MM.1S (cell line): ENCODE results near the gene DEDD2.

ENCODE experiments used
- DNase-seq: peaks from one replicate; pipeline ENCODE4 v3.0.0-alpha.2; 2015
- H2AFZ ChIP-seq: fragments of 300-600 bp; sonication (generic); 2 replicates; pipeline ENCODE4 v1.6.0; 2016; ENCODE audit warnings: antibody characterized with exemption, low read length
- H3F3A ChIP-seq: fragments of 300-600 bp; sonication (generic); 2 replicates; pipeline ENCODE4 v1.6.1; 2016; ENCODE audit warnings: mild to moderate bottlenecking, antibody characterized with exemption, low read length, moderate library complexity, mixed read lengths; ENCODE audit not compliant: insufficient read depth
- H3K27ac ChIP-seq: fragments of 300-600 bp; sonication (generic); 2 replicates; pipeline ENCODE4 v1.5.1; 2016; ENCODE audit warnings: mild to moderate bottlenecking, low read length
- H3K27me3 ChIP-seq: fragments of 300-600 bp; sonication (generic); replicated peaks from 2 replicates; pipeline ENCODE4 v1.6.0; 2016; ENCODE audit warnings: low read length; ENCODE audit not compliant: insufficient read depth
- H3K36me3 ChIP-seq: fragments of 300-600 bp; sonication (generic); replicated peaks from 2 replicates; pipeline ENCODE4 v1.6.1; 2016; ENCODE audit warnings: mild to moderate bottlenecking, low read length, mixed read lengths; ENCODE audit not compliant: insufficient read depth
- H3K4me1 ChIP-seq: fragments of 300-600 bp; sonication (generic); 2 replicates; pipeline ENCODE4 v1.6.1; 2016; ENCODE audit warnings: low read length, mixed read lengths
- H3K4me2 ChIP-seq: fragments of 300-600 bp; sonication (generic); 2 replicates; pipeline ENCODE4 v1.6.0; 2016; ENCODE audit warnings: low read depth, low read length
- H3K4me3 ChIP-seq: fragments of 300-600 bp; sonication (generic); 2 replicates; pipeline ENCODE4 v1.5.1; 2016; ENCODE audit warnings: low read length, mixed read lengths
- H3K79me2 ChIP-seq: fragments of 300-600 bp; sonication (generic); 2 replicates; pipeline ENCODE4 v1.6.1; 2016; ENCODE audit warnings: mixed run types, low read length, mixed read lengths
- H3K9ac ChIP-seq: fragments of 300-600 bp; sonication (generic); 2 replicates; pipeline ENCODE4 v1.6.1; 2016; ENCODE audit warnings: low read length, mixed read lengths
- H3K9me2 ChIP-seq: fragments of 300-600 bp; sonication (generic); replicated peaks from 2 replicates; pipeline ENCODE4 v1.6.1; 2016; ENCODE audit warnings: mild to moderate bottlenecking, low read length, mixed read lengths; ENCODE audit not compliant: insufficient read depth
- H3K9me3 ChIP-seq: fragments of 300-600 bp; sonication (generic); replicated peaks from 2 replicates; pipeline ENCODE4 v1.6.1; 2016; ENCODE audit warnings: mild to moderate bottlenecking, low read length, mixed read lengths; ENCODE audit not compliant: insufficient read depth
- H4K20me1 ChIP-seq: fragments of 300-600 bp; sonication (generic); 2 replicates; pipeline ENCODE4 v1.6.1; 2016; ENCODE audit warnings: mild to moderate bottlenecking, low read length, moderate library complexity, mixed read lengths; ENCODE audit not compliant: insufficient read depth
- EZH2 ChIP-seq: fragments of 300-600 bp; sonication (generic); optimal IDR thresholded peaks from 2 replicates; pipeline ENCODE3; 2017; ENCODE audit warnings: low read depth, mild to moderate bottlenecking, antibody characterized with exemption, low read length, mixed read lengths
- EZH2phosphoT487 ChIP-seq: fragments of 300-600 bp; sonication (generic); IDR thresholded peaks from 2 replicates; pipeline ENCODE4 v1.6.1; 2018; ENCODE audit warnings: antibody characterized with exemption, low read length
- TF ChIP-seq, protein P1 (sequence below): fragments of 300-600 bp; sonication (generic); IDR thresholded peaks from 2 replicates; pipeline ENCODE4 v1.5.1; 2016; ENCODE audit warnings: antibody characterized with exemption, low read length, mixed read lengths

Gene DEDD2

DNA sequence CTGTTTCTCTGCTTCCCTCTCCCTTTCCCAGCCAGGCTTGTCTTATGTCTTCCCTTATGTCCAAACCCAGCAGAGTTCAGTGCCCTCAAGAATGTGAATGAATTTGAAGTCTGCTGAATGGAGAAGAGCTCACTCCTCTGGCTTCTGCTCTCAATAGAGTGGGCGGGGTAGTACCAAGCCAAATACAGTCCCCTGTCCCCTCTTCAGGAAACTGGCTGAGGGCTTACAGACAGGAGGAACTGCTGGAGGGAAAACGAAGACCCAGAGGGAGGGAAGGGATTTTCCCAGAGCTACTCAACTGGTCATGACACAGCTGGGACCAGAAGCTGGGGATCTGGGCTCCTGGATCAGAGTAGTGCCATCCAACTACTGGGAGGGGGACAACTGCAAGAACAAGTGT lies 52.3 kb downstream of the DEDD2 start:
- no peak overlapping the region for H3K9ac ChIP-seq
- H3K36me3 ChIP-seq, result no peaks in the 10 kb centered on the region
- no peak overlapping the region for H2AFZ ChIP-seq
- no peaks in the 10 kb centered on the region for H3K9me3 ChIP-seq
- no peaks in the 10 kb centered on the region for H3K79me2 ChIP-seq
- H3K4me3 ChIP-seq, result no peak overlapping the region
- no peak overlapping the region for H3K4me2 ChIP-seq
- H3K4me1 ChIP-seq, result no peaks in the 10 kb centered on the region
- H4K20me1 ChIP-seq, result no peaks in the 10 kb centered on the region
- no peaks in the 10 kb centered on the region for H3K9me2 ChIP-seq
- DNase-seq, result no peak
- no peak overlapping the region for H3K27ac ChIP-seq
- H3F3A ChIP-seq, result no peaks in the 10 kb centered on the region
- TF ChIP-seq, protein P1, sequence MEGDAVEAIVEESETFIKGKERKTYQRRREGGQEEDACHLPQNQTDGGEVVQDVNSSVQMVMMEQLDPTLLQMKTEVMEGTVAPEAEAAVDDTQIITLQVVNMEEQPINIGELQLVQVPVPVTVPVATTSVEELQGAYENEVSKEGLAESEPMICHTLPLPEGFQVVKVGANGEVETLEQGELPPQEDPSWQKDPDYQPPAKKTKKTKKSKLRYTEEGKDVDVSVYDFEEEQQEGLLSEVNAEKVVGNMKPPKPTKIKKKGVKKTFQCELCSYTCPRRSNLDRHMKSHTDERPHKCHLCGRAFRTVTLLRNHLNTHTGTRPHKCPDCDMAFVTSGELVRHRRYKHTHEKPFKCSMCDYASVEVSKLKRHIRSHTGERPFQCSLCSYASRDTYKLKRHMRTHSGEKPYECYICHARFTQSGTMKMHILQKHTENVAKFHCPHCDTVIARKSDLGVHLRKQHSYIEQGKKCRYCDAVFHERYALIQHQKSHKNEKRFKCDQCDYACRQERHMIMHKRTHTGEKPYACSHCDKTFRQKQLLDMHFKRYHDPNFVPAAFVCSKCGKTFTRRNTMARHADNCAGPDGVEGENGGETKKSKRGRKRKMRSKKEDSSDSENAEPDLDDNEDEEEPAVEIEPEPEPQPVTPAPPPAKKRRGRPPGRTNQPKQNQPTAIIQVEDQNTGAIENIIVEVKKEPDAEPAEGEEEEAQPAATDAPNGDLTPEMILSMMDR, result no peak
- TF ChIP-seq EZH2phosphoT487, result no peak
- no peak for TF ChIP-seq EZH2
- 0 out of 2 replicates have a peak, but pooled peaks cover 5% of the 10 kb centered on the region for H3K27me3 ChIP-seq

DNA sequence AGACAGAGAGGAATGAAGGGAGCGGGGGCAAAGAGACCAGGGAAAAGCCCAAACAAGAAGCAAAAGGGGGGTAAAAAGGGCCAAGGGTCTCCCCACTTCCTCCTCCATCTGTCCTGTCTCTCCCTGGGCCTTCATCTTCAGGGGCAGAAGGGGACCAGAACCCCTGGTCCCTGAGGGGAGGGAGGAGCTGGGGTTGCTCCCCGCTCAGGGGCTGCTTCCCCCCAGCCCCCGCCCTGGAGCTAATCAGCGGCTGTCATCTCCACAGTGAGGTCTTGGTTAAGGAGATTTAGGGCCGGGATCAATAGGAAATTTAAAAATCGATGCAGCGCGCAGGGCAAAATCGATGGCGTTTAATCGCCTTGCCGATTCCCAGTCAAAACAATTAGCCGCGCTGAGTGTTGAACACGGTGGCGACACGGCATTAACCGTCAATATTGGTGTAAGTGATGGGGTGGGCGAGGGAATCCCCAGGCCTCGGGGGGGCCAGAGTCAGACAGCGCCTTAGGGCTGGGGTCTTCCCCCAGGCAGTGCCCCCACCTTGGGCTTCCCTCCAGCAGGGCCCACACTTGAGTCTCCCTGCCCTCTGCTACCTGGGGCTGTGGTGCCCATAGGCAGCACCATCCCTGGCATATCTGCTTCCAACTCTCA lies 55.7 kb downstream of the DEDD2 start:
- no peaks in the 10 kb centered on the region for H3F3A ChIP-seq
- 0 out of 2 replicates have a peak, but pooled peaks cover 5% of the 10 kb centered on the region for H3K27me3 ChIP-seq

DNA sequence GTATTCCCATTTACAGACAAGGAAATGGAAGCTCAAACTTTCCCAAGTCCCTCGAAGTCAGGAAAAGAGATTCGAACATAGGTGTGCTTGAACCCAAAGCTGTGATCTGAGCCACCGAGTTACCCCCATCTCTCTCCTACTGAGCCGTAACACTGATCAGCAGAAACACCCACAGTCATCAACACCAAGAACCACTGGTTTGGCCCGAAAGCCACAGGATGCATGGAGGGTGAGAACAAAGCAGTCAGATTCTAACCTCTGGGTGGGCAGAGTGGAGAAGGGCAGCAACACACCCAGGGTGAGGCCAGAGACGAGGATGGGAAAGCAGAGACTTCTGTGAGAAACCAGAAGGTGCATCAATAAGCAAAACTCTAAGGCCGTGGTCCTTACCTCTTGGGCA lies 57.5 kb downstream of the DEDD2 start:
- H3K4me3 ChIP-seq, result no peak overlapping the region
- no peaks in the 10 kb centered on the region for H3K9me2 ChIP-seq
- no peaks in the 10 kb centered on the region for H3K4me1 ChIP-seq
- no peaks in the 10 kb centered on the region for H3F3A ChIP-seq
- no peak for DNase-seq
- H2AFZ ChIP-seq, result no peak overlapping the region
- no peak overlapping the region for H3K9ac ChIP-seq
- H3K79me2 ChIP-seq, result no peaks in the 10 kb centered on the region
- no peak overlapping the region for H3K27ac ChIP-seq
- H3K36me3 ChIP-seq, result no peaks in the 10 kb centered on the region
- no peak overlapping the region for H3K4me2 ChIP-seq
- H4K20me1 ChIP-seq, result no peaks in the 10 kb centered on the region
- peaks cover 11% of the 10 kb centered on the region for H3K27me3 ChIP-seq
- H3K9me3 ChIP-seq, result no peaks in the 10 kb centered on the region
- no peak for TF ChIP-seq EZH2
- no peak for TF ChIP-seq EZH2phosphoT487
- TF ChIP-seq, protein P1, result no peak

More for the DNA sequence above, 55.7 kb downstream of the DEDD2 start:
- no peak overlapping the region for H3K27ac ChIP-seq
- H3K9me3 ChIP-seq, result no peaks in the 10 kb centered on the region
- DNase-seq, result no peak
- TF ChIP-seq, protein P1, result no peak
- no peak for TF ChIP-seq EZH2
- no peaks in the 10 kb centered on the region for H3K4me1 ChIP-seq
- H3K4me2 ChIP-seq, result no peak overlapping the region
- no peak overlapping the region for H3K4me3 ChIP-seq
- no peaks in the 10 kb centered on the region for H4K20me1 ChIP-seq
- H3K9me2 ChIP-seq, result no peaks in the 10 kb centered on the region
- no peaks in the 10 kb centered on the region for H3K79me2 ChIP-seq
- H3K36me3 ChIP-seq, result no peaks in the 10 kb centered on the region
- no peak overlapping the region for H3K9ac ChIP-seq
- no peak overlapping the region for H2AFZ ChIP-seq
